Measurements from ENCODE around the gene KERA. TPM values are rescaled to one million over a fixed set of nuclear protein-coding genes. Genes with fewer than 3 reads are reported as not detected.

The KERA gene
- total RNA-seq, 2 experiments from 2014 or later: not detected

- POLR2A ChIA-PET: no interaction called here
- CTCF ChIA-PET: no interaction called here
Measured at GRCh38 chr12:91074154-91074709, 16.4 kb upstream of the KERA start.

- ChIA-PET CTCF (no interaction called here), POLR2A (no interaction called here)
Measured at GRCh38 chr12:91073426-91073825, 15.6 kb upstream of the KERA start.

DNA sequence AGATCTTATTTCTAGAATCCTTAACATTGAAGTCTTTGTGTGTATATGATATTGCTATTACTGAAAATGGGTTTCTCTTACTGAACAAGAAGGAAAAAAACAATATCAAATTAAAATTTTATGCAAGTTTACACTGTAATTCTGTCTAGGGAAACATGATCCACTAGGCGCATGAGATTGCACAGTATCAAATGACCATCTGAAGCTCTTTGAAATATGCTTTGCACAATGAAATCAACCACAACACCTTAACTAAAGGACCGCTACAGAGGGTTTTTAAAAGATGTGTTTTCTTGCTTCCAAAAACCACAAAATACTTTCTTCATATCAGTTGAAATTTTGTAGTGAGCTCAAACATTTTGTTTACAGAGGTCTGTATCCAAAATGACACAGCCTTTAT, 15.1 kb upstream of the KERA start:
- CTCF ChIA-PET: no interaction called here
- POLR2A ChIA-PET: no interaction called here

- ChIA-PET POLR2A (no interaction called here), CTCF (no interaction called here)
Measured at GRCh38 chr12:91070936-91071335, 13.1 kb upstream of the KERA start.

GRCh38 chr12:91065396-91065795, 7.6 kb upstream of the KERA start:
- ChIA-PET CTCF (no interaction called here), POLR2A (no interaction called here)

DNA sequence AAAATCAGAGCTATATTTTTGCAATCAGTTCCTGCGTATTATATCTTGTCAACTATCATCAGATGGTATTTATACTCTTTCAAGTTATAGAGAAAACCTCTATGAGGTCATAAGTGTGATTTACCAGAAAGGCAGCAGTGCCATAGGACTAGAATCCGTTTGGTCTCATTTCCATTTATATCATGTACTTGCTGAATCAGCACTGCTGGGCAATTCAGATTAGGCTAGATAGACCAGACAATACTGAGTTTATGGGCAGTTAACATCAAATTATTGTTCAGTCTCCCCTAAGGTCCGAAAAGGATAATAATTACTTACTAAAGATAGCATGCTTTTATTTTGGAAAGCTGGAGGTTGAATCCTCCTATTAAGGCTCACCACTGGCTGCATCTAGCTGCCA, 6.8 kb upstream of the KERA start:
- CTCF ChIA-PET: no interaction called here
- POLR2A ChIA-PET: no interaction called here

DNA sequence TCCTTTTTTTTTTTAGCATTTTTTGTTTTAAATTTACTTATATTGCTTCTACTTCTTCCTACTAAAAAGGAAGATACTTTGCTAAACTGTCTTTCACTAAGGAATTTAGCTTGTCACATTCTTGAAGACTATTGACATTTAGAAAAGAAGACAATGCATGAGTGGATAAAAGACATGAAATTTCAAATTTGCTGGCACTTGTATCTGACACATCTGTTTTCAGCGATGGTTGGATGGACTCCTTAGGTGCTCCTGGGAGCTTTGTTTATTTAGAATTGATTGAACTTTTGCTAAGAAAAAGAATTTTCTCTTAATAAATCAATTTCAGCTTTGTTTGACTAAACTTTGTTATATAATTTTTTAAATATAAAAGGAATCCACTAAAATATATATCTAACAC, 3.3 kb upstream of the KERA start:
- CTCF ChIA-PET: no interaction called here
- POLR2A ChIA-PET: no interaction called here

GRCh38 chr12:91059211-91059610, 1.4 kb upstream of the KERA start:
- ChIA-PET CTCF (no interaction called here), POLR2A (no interaction called here)

DNA sequence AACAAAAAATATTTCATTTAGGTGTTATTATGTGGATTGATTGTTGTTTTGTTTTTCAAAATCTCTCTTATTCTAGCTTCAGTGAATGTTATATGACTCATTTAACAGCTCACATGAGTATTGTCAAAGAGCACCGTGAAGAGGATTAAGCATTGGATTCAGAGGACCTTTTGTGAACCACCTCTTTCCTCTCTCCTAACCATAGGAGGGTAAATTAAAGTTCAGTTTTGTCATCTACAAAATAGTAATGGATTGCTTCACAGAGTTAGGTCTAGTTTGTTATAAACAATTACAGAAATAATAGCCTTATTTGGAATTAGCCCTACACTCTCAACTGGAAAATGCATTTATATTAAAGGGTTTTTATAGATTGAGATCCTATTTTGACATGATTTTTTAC, 962 bp upstream of the KERA start:
- CTCF ChIA-PET: no interaction called here
- POLR2A ChIA-PET: no interaction called here

DNA sequence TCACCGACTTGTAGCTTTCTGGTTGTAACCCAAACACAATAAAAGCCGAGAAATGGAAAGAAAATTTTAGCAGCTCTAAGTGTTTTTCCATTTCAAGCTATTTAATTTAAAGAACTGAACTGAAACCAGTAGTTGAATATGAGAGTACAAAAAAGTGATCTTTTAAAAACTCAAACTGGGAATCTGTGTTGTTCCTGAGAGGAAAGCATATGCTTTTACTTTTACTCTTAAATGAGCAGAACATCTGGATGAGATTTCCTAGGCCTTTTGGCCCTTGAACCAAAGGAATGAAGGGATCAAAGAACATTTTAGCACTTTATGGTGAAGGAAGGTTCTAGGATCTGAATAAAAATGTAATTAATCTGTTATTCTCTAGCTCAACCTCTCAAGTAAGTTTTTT, 1.3 kb downstream of the KERA start:
- ChIA-PET CTCF (no interaction called here), POLR2A (no interaction called here)

- CTCF ChIA-PET: no interaction called here
- POLR2A ChIA-PET: no interaction called here
Measured at GRCh38 chr12:91055976-91056375, 1.8 kb downstream of the KERA start.

GRCh38 chr12:91053951-91054715, 3.7 kb downstream of the KERA start:
- ChIA-PET POLR2A (no interaction called here), CTCF (no interaction called here)

DNA sequence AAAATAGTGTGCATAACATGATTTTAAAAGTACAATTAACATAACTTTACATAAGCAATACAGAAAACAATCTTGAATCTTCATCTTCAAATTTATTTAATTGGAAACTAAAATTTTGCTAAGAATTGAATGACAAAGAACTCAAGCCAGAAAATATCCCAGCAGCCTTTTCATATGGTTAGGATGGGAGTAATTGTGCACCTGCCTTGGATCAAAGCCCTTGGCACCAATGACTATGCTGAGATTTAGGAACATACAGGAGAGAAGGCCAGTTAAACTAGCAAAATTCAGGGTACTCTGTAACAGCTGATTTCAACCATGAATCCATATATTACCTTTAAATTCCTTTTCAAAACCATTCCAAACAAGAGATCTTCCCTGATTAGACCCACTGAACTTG, 5.8 kb downstream of the KERA start:
- ChIA-PET POLR2A (no interaction called here), CTCF (no interaction called here)

DNA sequence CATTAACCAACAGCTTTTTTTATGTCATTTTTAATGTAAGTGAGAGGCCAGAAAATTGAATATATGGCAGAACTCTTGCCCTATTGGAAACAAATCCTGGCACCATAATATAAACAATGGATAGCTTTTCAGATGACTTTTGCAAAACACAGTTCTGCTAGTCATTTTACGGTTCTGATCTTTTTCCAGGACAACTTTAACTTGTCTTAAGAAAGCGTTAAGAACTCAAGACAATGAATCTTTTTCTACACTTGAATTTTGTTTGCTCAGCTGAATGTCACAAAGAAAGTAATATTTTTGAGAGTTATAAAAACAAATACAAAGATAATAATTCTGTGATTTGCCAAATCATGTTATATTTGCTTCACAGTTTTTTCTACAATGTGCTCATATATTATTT, 13.2 kb downstream of the KERA start:
- POLR2A ChIA-PET: no interaction called here
- CTCF ChIA-PET: no interaction called here

DNA sequence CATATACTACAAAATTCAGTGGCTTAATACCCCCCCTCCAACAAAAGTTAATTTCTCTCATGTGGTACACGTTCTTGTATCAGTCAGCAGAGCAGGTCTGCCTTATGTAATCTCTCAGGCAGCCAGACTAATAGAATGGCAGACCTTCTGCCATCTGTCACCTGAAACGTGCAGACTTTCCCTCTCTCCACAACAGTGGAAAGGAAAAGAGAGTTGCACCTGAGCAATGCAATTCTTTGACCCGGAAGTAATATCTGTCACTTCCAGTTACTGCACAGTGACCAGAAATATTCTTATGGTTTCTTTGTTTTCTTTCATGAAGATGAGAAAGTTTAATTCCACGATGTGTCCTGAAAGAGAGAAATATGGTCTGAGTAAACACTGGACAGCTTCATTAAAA, 14.4 kb downstream of the KERA start:
- POLR2A ChIA-PET: no interaction called here

DNA sequence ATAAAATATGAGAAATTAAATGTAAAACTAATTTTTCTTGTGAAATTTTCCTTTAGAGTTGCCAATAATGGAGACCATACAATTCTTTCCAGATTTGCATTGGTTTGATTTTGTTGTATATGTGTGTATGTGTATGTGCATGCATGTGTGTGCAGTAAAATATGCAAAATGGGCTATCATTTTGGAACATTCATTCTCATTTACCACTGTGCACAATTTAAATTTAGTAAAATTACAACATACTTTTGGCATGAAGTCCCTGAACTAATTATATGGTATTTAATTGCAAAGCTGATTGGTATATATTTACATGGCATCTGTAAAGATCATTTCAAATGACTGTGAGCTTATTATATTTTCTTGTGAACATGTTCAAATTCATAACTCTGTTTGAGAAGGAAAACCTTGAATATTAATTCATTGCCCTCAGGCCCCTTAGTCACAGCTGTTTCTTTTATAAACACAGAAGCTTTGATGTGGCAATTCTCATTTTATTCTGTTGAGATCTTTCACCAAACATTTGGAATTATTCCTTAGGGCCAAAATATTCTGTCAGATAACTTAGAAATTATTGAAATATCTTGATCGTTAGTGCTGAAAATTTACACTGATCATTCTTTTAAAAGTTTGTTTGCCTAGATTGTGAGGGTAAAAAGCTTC, 17.6 kb downstream of the KERA start:
- ChIA-PET CTCF (no interaction called here), POLR2A (no interaction called here)

More for the DNA sequence above, 14.4 kb downstream of the KERA start:
- CTCF ChIA-PET: no interaction called here

GRCh38 chr12:91037276-91037675, 20.5 kb downstream of the KERA start:
- ChIA-PET CTCF (no interaction called here), POLR2A (no interaction called here)

DNA sequence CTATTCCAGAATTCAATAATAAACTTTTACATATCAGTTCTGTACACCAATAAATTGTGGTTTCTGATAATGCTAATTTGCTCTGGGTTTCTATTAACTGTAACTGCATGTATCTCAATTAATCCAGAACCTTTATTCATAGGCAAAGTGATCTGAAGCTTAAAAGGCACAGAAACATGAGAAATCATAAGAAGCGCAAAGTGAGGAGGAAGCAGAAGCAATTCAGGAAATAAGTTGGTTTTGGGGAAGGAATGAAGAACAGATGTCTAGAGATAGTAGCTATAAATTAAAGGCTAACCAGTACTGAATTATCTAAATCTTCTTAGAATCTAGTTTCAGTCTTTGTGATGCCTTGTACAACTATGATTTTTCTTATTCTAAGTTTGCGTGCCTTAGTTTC, 24.6 kb downstream of the KERA start:
- POLR2A ChIA-PET: no interaction called here
- CTCF ChIA-PET: no interaction called here

- POLR2A ChIA-PET: no interaction called here
- CTCF ChIA-PET: no interaction called here
Measured at GRCh38 chr12:91023326-91024004, 34.4 kb downstream of the KERA start.

- ChIA-PET POLR2A (no interaction called here), CTCF (no interaction called here)
Measured at GRCh38 chr12:91021076-91021475, 36.7 kb downstream of the KERA start.

GRCh38 chr12:91019455-91019854, 38.4 kb downstream of the KERA start:
- CTCF ChIA-PET: no interaction called here
- POLR2A ChIA-PET: no interaction called here
